ENCODE results near the gene ADRA2B. TPM values are rescaled to one million over a fixed set of nuclear protein-coding genes. Genes with fewer than 3 reads are reported as not detected.
A peak's percentile ranks its signal among the peaks of the same experiment; 100 is the strongest.

The ADRA2B gene
- total RNA-seq, 1 experiment from 2014 or later = not detected

DNA sequence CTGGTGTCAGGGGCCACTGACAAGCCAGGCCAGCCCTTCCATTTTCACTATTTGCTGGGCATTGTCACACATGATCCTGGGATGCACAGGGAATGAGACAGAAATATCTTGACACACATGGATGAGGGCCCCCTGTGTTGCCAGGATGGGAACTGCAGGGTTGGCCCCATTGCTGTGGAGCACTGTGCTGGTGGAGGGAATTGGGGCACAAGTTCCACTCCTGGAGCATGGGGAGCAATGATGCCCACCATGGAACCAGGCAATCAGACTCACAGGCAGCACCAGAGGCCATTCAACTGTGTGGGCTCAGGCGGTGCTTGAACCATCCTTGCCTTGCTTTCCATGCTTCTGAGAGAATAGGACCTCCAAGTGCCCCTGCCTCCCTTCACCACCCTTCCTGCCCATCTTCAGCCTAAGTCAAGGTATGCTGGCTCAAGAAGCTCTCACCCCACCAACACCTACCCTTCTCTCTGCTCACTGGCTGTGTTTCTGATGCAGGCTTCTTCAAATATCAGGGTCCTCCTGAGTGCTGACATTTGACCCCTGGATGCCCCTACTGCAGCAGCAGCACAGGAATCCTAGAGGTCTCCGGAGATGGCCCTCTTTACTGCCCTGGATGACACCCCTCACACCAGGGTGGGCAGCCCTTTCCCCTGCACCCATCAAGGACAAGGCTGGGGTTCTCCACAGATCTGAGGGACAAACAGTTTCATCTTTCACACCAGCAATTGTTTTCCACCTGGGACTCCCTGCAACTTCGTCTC, 11.0 kb downstream of the ADRA2B start:
- no peak for DNase-seq (ENCODE audit: low read depth)

GRCh38 chr2:96104487-96104861, 11.9 kb downstream of the ADRA2B start:
- DNase-seq (ENCODE audit: low read depth) = no peak

DNA sequence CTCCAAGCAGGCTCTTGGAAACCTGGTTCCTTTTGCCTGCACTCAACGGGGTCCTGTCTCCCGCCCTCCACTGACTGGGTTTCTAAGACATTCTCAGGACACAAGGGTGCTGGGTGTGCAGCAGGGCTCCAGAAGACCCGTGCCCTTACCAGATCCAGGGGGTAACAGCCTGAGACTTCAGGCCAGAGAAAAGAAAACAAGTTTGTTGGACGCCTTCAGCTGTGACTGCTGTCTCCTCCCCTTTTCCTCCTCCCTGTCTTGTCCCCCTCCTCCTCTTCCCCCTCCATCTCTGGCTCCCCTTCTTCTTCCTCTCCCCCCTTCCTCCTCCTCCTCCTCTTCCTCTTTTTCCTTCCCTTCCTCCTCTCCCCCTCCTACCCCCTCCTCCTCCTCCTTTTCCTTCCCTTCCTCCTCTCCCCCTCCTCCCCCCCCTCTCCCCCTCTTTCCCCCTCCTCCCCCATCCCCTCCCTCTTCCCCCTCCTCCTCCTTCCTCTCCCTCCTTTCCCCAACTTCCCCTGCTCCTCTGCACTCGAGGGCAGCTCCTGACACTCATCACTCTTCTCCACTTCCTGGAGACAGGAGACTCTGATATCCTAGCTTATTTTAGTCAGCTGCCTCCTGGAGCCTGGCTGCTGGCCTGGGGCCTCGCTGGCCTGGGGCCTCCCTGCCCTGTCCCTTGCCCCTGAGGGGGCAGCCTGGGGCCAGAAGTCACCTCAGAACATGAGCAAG, 12.4 kb downstream of the ADRA2B start:
- no peak for DNase-seq (ENCODE audit: low read depth)

- no peak for DNase-seq (ENCODE audit: low read depth)
Measured at GRCh38 chr2:96103187-96103601, 13.2 kb downstream of the ADRA2B start.

DNA sequence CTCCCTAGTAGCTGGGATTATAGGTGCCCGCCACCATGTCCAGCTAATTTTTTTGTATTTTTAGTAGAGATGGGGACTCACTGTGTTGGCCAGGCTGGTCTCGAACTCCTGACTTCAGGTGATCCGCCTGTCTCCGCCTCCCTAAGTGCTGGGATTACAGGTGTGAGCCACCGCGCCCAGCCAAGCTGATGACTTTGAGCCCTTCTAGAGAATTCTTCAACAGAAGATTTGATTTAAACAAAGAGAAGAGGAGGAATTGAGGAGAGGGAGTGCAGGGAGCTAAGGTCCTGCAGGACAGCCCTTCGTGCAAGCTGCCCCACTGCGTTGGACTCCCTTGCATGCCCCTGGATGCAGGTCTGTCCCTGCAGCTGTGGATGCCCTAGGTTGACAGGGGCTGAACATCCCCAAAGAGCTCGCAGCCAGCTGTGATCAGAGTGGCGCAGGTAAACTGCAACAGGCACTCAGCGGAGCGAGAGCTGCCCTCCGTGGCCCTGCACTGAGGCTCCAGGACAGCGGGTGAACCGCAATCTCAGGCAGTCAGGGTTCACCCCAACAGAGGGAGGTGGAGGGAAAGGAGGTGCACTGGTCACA, 13.7 kb downstream of the ADRA2B start:
- DNase-seq (ENCODE audit: low read depth) = no peak

- DNase-seq (ENCODE audit: low read depth) = no peak
Measured at GRCh38 chr2:96100893-96101304, 15.5 kb downstream of the ADRA2B start.

DNA sequence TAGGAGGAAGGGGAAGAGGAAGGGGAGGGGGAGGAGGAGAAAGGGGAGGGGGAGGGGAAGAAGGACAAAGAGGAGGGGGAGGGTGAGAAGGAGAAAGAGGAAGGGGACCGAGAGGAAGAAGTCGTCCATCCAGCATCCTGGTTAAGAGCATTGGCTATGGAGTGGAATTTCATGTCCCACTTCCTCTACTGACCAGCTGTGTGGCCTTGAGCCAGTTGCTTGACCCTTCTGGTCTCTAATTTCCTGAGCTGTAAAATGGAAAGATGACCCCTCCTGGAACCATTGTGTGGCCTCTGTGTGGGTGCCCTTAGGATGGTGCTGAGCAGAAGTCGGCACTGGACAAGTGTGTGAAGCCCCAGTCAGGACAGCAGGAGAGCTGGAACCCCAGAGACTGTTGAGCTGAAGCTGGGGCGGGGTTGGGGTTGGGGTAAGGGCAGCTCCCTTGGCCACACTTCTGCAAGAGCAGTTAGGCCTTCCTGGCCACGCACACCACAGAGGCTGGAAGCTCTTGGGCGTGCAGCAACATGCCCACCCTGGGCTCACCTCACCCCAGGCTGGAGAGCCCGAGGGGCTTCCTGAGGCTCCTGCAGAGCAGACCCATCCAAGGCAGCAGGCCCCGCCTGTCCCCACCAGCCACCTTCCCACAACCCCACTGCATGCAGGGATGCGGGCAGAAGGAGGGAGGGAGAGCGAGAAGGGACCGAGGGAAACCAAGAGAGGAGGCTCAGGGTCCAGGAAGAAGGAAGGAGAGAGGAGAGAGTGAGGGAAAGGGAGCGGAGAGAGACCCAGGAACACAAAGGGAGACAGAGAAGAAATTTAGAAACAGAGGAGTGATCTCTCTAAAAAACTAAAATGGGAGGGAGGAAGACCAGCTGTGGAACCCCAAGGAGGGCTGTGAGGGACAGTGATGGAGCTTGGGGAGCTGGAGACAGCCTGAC, 16.2 kb downstream of the ADRA2B start:
- DNase-seq (ENCODE audit: low read depth) = no peak

GRCh38 chr2:96098900-96099590, 17.3 kb downstream of the ADRA2B start:
- no peak for DNase-seq (ENCODE audit: low read depth)

GRCh38 chr2:96097951-96098823, 18.2 kb downstream of the ADRA2B start:
- DNase-seq (ENCODE audit: low read depth) = no peak

- no peak for DNase-seq (ENCODE audit: low read depth)
Measured at GRCh38 chr2:96097441-96097840, 18.9 kb downstream of the ADRA2B start.

GRCh38 chr2:96095116-96095636, 21.2 kb downstream of the ADRA2B start:
- DNase-seq (ENCODE audit: low read depth) = no peak

- no peak for DNase-seq (ENCODE audit: low read depth)
Measured at GRCh38 chr2:96093528-96093927, 22.8 kb downstream of the ADRA2B start.

DNA sequence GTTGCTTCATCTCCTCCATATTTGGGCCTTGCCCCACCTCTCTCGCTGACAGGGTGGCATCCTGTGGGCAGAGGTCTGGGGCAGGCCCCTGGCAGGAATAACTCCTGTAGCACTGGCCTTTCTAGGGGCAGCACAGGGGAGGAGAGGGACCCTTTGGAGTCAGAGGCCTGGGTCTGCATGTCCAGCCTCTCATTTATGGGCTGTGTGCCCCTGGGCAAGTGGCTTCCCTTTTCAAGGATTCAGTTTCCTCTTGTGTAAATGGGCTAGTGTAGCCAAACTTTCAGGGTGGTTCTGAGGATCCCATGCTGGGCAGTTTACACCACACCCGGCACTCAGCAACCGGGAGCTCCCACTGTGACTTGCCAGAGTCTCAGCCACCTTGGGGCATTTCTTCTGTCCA, 23.4 kb downstream of the ADRA2B start:
- no peak for DNase-seq (ENCODE audit: low read depth)

DNA sequence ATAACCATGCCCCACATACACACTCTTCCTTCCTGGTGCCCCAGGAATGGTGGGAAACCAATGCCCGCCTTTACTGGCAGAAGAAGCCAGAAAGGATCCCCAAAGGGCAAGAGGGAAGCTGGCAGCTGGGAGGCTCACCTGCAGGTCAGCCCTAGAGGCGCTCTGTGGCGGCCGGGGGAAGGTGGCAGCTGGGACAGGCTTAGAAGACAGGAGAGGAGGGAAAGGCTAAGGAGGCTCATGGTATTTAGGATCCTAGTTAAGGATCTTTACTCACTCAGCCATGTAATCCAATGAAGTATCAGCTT, 23.8 kb downstream of the ADRA2B start:
- no peak for DNase-seq (ENCODE audit: low read depth)

GRCh38 chr2:96091711-96092572, 24.4 kb downstream of the ADRA2B start:
- DNase-seq (ENCODE audit: low read depth) = peak; percentile 26

DNA sequence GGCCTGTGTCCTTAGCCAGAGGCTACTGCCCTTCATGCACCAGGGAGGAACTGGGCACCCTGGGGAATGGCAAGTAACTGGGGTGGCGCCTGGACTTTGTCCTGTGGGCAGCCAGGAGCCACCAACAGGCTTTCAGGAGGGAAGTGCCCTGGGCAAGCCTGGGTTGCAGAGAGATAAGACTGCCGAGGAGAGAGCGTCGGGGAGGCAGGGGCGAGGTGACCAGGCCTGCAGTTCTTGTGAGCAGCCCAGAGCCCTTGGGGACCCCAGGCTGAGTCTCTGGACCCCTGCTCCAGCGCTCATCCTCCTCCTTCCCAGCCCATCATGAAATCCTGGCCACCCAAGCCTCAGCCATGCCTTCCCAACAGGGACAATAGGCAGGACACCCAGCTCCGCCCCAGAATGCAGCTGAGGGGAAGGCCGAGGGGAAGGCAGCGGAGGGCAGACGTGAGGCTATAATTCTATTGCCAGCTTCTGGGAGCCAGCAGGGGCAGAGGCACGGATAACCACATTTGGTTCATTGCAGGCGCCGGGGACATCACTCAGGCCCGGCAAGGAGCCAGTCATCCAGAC, 25.1 kb downstream of the ADRA2B start:
- DNase-seq (ENCODE audit: low read depth) = no peak

DNA sequence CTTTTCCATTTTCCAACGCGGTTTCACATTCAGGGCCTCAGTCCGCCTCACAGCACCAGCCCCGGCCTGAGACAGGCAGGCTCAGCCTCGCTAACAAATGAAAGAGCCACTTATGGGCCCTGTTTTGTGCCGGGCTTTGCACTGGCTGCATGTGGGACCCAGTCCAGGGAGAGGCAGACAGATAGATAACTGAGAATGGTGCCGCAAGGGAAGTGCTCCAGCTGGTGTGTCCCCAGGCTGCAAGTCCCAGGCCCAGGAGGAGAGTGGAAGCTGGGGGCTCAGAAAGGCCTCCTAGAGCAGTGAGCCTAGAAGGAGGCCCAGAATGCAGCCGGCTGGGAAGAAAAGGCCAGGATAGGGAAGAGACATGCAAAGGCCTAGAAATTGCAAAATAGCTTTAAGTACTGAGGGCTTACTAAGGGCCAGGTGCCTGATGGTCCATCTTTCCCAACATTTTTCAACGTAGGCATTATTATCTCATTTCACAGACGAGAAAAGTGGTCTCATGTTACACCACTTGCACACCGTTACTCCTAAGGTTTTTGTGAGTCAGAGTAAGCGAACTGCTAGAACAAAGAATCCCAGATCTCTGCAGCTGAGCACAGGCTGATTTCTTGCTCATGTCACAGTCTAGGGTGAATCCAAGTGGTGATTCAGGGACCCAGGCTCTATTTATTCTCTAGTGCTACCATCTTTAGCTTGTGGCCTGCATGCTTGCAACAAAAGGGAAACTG, 26.0 kb downstream of the ADRA2B start:
- no peak for DNase-seq (ENCODE audit: low read depth)

Data from Daoy (cell line).